Body of pancreas (tissue), 4 donors: ENCODE measurements around the gene VEGFA.

Source experiments
- POLR2A ChIP-seq, 3 donors: fragments of 450-650 bp; IDR thresholded peaks; one replicate each; pipeline ENCODE4 v1.6.1; 2016; ENCODE audit warnings: antibody characterized with exemption in 3 of 3, mild to moderate bottlenecking in 2 of 3
- TF ChIP-seq, protein P1 (sequence below), 7 experiments: fragments of 450-650 bp in 4 of 7; fragments of 200-600 bp in 3 of 7; sonication (generic) in 3 of 7; IDR thresholded peaks; one replicate each; pipeline ENCODE4 v1.5.1; 2016 to 2019; ENCODE audit warnings: antibody characterized with exemption in 7 of 7

DNA sequence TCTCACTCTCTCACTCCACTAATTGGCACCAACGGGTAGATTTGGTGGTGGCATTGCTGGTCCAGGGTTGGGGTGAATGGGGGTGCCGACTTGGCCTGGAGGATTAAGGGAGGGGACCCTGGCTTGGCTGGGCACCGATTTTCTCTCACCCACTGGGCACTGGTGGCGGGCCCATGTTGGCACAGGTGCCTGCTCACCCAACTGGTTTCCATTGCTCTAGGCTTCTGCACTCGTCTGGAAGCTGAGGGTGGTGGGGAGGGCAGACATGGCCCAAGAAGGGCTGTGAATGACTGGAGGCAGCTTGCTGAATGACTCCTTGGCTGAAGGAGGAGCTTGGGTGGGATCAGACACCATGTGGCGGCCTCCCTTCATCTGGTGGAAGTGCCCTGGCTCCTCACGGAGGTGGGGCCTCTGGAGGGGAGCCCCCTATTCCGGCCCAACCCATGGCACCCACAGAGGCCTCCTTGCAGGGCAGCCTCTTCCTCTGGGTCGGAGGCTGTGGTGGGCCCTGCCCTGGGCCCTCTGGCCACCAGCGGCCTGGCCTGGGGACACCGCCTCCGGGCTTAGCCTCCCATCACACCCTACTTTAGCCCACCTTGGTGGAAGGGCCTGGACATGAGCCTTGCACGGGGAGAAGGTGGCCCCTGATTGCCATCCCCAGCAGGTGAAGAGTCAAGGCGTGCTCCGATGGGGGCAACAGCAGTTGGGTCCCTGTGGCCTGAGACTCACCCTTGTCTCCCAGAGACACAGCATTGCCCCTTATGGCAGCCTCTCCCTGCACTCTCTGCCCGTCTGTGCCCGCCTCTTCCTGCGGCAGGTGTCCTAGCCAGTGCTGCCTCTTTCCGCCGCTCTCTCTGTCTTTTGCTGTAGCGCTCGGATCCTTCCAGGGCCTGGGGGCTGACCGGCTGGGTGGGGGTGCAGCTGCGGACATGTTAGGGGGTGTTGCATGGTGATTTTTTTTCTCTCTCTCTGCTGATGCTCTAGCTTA, 11.2 kb downstream of the VEGFA start:
- TF ChIP-seq, protein P1, sequence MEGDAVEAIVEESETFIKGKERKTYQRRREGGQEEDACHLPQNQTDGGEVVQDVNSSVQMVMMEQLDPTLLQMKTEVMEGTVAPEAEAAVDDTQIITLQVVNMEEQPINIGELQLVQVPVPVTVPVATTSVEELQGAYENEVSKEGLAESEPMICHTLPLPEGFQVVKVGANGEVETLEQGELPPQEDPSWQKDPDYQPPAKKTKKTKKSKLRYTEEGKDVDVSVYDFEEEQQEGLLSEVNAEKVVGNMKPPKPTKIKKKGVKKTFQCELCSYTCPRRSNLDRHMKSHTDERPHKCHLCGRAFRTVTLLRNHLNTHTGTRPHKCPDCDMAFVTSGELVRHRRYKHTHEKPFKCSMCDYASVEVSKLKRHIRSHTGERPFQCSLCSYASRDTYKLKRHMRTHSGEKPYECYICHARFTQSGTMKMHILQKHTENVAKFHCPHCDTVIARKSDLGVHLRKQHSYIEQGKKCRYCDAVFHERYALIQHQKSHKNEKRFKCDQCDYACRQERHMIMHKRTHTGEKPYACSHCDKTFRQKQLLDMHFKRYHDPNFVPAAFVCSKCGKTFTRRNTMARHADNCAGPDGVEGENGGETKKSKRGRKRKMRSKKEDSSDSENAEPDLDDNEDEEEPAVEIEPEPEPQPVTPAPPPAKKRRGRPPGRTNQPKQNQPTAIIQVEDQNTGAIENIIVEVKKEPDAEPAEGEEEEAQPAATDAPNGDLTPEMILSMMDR (IDR thresholded peaks at IDR 0.05), result no peak
- no peak for TF ChIP-seq POLR2A (IDR thresholded peaks at IDR 0.05)
